ENCODE data around the gene PMPCB. TPM values are rescaled to one million over a fixed set of nuclear protein-coding genes. Genes with fewer than 3 reads are reported as not detected.

PMPCB gene
- total and polyA plus RNA-seq, 2 donors from 2014 or later: 65.8 to 85.3 TPM

- Histone ChIP-seq H3K4me1 (ENCODE audit: control insufficient read depth in 2 of 3, insufficient read depth in 2 of 3, low read depth in 1 of 3, low read length in 3 of 3) (peaks cover 0 to 19% (median 2%) of the 10 kb centered on the region in 3 donors), H3K27me3 (ENCODE audit: control insufficient read depth, insufficient read depth, low read length) (no peaks in the 10 kb centered on the region), H3K9me3 (ENCODE audit: control insufficient read depth in 2 of 3, insufficient read depth in 1 of 3, low read length in 3 of 3) (no peaks in the 10 kb centered on the region), H3K4me3 (ENCODE audit: low read length in 3 of 3) (no peak overlapping the region), H3K36me3 (ENCODE audit: control insufficient read depth in 2 of 3, insufficient read depth in 3 of 3, low read length in 3 of 3) (peaks cover 0 to 3% (median 3%) of the 10 kb centered on the region in 3 donors), H3K9ac (ENCODE audit: low read length in 3 of 3) (no peak overlapping the region), H3K27ac (ENCODE audit: low read depth in 2 of 2, low read length in 2 of 2) (no peak overlapping the region)
- no peak for TF ChIP-seq CTCF (IDR thresholded peaks at IDR 0.05; ENCODE audit: borderline replicate concordance, extremely low read depth, insufficient read depth)
- no peak for DNase-seq
- no peak for FAIRE-seq
- intact Hi-C loops (cut with DNase I): no loop called here
Measured at GRCh38 chr7:103349805-103350204, 52.6 kb downstream of the PMPCB start.

Other genes starting within 250 kb of the PMPCB start
- 4.8 TPM for gene FBXL13, start 222.6 kb upstream of the PMPCB start, total RNA-seq
- 1.5 TPM for gene FBXL13, start 222.6 kb upstream of the PMPCB start, polyA plus RNA-seq (ENCODE audit: insufficient read depth, low read depth, low replicate concordance)
- 40.7 TPM for gene ARMC10, start 222.3 kb upstream of the PMPCB start, total RNA-seq
- 31.5 TPM for gene ARMC10, start 222.3 kb upstream of the PMPCB start, polyA plus RNA-seq (ENCODE audit: insufficient read depth, low read depth, low replicate concordance)
- gene NAPEPLD, start 148.3 kb upstream of the PMPCB start, total RNA-seq: 26.0 TPM
- gene NAPEPLD, start 148.3 kb upstream of the PMPCB start, polyA plus RNA-seq (ENCODE audit: insufficient read depth, low read depth, low replicate concordance): 16.1 TPM
- 20.9 TPM for gene DNAJC2, start 47.3 kb downstream of the PMPCB start, total RNA-seq
- 14.4 TPM for gene DNAJC2, start 47.3 kb downstream of the PMPCB start, polyA plus RNA-seq (ENCODE audit: insufficient read depth, low read depth, low replicate concordance)
- 98.8 TPM for gene PSMC2, start 50.2 kb downstream of the PMPCB start, total RNA-seq
- gene PSMC2, start 50.2 kb downstream of the PMPCB start, polyA plus RNA-seq (ENCODE audit: insufficient read depth, low read depth, low replicate concordance): 115 TPM
- gene SLC26A5, start 148.8 kb downstream of the PMPCB start, total RNA-seq: 1.2 TPM
- gene SLC26A5, start 148.8 kb downstream of the PMPCB start, polyA plus RNA-seq (ENCODE audit: insufficient read depth, low read depth, low replicate concordance): not detected